NCI-H2081 treated with DMSO at 0.1 percent for 48 hours (cell line): ENCODE results near the gene PGAM4.
"Not testable (repeated sequence)": the region's sequence is repeated elsewhere in the genome, so short reads cannot be mapped to it uniquely, and the experiment has no call there.

Experiments used
- DNase-seq: peaks from one replicate; lab custom pipeline; 2025; lab: John Stamatoyannopoulos, UW

Gene PGAM4

GRCh38 chrX:77969538-77969937 is at the start of gene PGAM4:
Gene PGAM4 (minus strand): TSS chrX:77969638. CDS start chrX:77969638, 0 bp downstream.
- no peak for DNase-seq

- DNase-seq, result no peak
These were observed 42.4 kb upstream of the PGAM4 start for GRCh38 chrX:78011846-78012245.

GRCh38 chrX:77979870-77980269 is 10.4 kb upstream of the PGAM4 start:
- no peak for DNase-seq

GRCh38 chrX:77977518-77977917 is 8.1 kb upstream of the PGAM4 start:
- no peak for DNase-seq

- no peak for DNase-seq
These were observed 7.7 kb upstream of the PGAM4 start for GRCh38 chrX:77977095-77977494.

GRCh38 chrX:77975755-77976154 is 6.3 kb upstream of the PGAM4 start:
- no peak for DNase-seq

GRCh38 chrX:77967631-77968030 is 1.8 kb downstream of the PGAM4 start:
- no peak for DNase-seq

- DNase-seq, result no peak
These were observed 3.1 kb downstream of the PGAM4 start for GRCh38 chrX:77966361-77966760.

GRCh38 chrX:77962068-77962902 is 7.2 kb downstream of the PGAM4 start:
- no peak for DNase-seq

- DNase-seq, result no peak
These were observed 8.4 kb downstream of the PGAM4 start for GRCh38 chrX:77961063-77961462.

GRCh38 chrX:77960567-77960966 is 8.9 kb downstream of the PGAM4 start:
- no peak for DNase-seq

- DNase-seq, result no peak
These were observed 15.7 kb downstream of the PGAM4 start for GRCh38 chrX:77953708-77954107.

GRCh38 chrX:77953302-77953701 is 16.1 kb downstream of the PGAM4 start:
- no peak for DNase-seq

GRCh38 chrX:77952173-77952572 is 17.3 kb downstream of the PGAM4 start:
- DNase-seq, result no peak

GRCh38 chrX:77949840-77950239 is 19.6 kb downstream of the PGAM4 start:
- DNase-seq, result no peak

- no peak for DNase-seq
These were observed 22.9 kb downstream of the PGAM4 start for GRCh38 chrX:77946571-77946970.

- DNase-seq, result no peak
These were observed 23.4 kb downstream of the PGAM4 start for GRCh38 chrX:77945910-77946545.

- not testable (repeated sequence) for DNase-seq
These were observed 24.4 kb downstream of the PGAM4 start for GRCh38 chrX:77945031-77945430.

GRCh38 chrX:77938083-77938680 is 31.3 kb downstream of the PGAM4 start:
- no peak for DNase-seq

- no peak for DNase-seq
These were observed 32.1 kb downstream of the PGAM4 start for GRCh38 chrX:77937291-77937690.

GRCh38 chrX:77936299-77936698 is 33.1 kb downstream of the PGAM4 start:
- no peak for DNase-seq

- no peak for DNase-seq
These were observed 33.6 kb downstream of the PGAM4 start for GRCh38 chrX:77935886-77936285.

GRCh38 chrX:77930581-77930980 is 38.9 kb downstream of the PGAM4 start:
- DNase-seq, result no peak
